Fibroblast of peridontal ligament (primary cell): Measurements from ENCODE around the gene GRHL3.

Experiments
- DNase-seq: peaks from one replicate; pipeline ENCODE4 v3.0.0-alpha.2; 2010; ENCODE audit errors: extremely low read depth

GRHL3 gene

DNA sequence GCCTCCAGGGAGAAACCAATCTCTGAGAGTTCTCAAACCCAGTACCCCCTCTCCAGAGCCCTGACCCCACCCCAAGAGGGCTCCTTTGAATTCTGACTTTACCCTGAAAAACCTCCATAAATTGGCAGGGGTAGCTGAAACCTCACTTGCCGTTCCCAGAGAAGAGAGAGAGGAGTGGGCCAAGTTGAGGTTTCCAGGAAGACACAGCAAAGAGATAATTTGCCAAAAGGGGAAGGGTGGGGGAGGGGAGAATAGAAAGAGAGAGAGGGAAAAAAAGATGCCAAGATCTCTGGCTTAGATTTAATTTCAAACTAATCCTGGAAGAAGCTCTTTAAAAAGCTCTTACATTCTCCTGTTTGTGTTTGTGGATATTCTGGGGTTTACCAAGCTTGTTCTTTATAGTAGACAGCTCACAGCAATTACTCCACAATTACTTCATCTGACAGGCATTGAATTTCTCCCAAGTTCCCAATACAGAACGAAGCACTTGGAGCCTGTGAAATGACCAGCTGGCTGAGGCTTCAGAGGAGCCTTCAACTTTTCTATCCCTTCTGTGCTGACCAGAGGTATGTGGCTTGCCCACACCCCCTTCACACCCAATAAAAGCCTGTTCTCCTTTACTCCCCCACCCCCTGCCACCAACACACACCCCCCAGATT lies 1.1 kb upstream of the GRHL3 start:
- DNase-seq: peak; percentile 43

DNA sequence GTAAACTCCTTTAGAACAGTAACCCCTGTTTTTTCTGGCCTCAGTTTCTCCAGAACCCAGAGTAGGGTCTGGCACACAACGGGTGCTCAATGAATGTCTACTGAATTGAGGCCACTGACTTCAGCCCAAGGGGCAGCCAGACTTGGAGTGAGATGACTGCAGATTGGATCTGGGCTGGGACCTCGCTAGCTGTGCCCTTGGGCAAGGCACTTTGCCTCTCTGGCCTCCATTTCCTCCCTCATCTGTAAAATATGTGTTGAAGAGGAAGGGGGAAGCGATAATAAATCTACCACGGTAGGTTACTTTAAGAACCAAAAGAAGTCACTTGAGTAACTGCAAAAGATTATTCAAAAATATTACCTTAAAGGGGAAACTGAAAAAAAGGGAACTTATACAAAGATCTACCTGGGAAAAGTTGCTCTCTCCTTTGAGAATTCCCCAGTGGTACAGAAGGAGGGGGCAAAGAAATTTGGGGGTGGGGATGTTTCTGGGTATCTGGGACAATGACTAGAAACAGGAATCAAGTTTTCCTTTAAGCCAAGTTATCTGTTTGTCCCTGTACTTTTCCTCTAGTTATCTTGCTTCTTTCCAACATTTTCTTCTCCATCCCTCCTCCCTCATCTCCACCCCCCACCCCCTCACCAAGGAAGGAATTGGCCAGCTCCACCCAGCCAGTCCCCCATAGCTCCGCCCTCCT lies 394 bp upstream of the GRHL3 start:
- DNase-seq: no peak

DNA sequence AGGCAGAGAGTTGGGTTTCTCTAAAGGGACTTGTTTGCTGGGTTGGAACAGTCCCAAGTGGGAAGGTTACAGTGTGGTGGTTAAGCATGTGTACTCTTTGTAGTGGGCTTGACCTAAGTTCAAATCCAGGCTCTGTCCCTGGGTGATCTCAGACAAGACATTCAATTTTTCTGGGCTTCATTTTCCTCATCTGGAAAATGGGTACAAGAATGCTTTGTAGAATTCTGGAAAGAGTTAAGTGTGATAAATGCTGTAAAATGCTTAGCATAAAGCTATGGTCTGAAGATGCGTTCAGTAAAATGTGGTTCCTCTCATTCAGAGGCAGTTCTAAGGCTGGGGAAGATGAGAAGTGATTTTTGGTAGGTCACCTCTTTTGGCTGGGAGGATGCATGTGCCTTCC lies 805 bp downstream of the GRHL3 start:
- no peak for DNase-seq

DNA sequence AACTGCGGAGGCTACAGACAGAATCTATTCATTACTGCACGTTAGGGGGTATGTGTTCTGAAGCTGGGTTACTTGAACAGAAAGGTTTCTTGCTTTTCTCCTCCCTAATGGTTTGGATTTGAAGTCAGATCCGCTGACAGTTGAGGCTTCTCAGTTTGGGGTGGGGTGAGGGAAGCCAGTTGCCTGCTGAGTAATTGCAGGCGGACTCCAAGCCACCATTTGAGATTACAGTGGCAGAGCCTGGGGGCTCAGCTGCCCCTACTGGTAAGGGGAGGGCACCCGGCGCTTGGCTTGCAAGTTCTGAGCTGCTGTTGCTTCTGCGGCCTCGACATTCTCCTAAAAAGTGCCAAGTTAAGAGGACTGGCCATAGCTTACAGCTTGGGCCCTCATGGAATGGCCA lies 2.0 kb downstream of the GRHL3 start:
- no peak for DNase-seq

DNA sequence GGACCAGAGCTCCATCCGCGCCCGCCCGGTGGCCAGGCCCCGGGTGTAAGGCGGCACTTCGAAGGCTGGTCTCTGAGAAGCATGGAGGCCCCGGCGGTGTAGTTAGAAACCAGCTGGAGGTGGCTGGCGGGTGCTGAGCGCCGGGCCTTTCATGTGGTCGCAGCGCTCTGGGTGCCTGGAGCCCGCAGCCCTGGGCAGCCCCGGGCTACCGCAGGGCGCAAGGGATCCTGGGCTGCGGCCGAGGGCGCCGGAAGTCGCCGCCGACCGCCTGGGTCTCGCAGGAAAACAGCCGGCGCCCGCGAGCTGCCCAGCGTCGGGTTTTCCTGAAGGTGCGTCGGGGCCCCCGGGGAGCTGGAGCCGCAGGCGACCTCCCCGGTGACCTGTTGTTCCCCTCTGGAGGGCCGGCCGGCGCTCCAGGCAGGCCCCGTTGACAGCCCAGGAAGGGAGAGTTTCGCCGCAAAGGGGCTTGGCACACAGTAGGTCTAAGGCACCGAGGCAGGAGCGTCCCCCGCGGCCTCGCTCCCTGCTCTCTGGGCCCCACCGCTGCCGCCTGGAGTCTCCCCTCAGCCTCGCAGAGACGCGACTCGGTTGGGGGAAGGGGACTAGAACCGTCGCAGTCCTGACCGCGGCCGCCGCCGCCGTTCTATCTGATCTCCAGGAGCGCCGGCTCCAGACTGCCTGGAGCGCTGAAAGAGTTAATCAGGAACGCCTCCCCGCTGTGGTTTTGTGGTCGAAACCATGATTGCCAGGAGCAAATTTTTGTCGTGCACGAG lies 2.7 kb downstream of the GRHL3 start:
- peak; percentile 61 for DNase-seq

DNA sequence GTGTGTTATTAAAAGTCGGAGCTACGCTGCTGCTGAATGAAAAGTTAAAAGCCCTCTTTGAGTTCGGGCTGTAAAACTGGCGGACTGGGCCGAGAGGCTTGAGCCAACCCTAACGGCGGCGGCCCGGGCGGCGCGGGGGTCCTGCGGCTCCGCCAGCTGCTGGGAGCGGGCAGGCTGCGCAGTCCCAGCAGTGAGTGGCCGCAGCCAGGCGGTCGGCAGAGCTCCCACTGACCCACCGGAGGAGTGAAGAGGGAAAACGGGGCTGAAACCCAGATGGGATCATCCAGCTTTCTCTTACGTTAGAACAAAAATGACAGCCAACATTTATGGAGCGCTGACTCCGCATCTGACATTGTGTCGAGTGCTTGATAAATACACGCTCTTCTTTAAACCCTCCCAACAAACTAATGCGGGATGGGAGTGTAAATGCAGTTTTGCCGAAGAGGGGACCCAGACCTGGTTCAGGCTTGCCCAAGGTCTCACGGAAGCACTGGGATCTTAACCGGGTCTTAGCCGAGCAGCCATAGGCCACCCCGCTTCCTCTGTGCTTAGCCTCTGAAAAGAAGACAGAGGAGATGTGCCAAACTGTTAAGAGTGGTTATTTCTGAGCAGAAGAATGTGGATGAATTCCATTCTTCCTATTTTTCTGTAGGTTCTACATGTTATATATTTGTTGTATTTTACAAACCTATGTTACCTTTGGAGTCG lies 3.5 kb downstream of the GRHL3 start:
- DNase-seq: peak; percentile 25

DNA sequence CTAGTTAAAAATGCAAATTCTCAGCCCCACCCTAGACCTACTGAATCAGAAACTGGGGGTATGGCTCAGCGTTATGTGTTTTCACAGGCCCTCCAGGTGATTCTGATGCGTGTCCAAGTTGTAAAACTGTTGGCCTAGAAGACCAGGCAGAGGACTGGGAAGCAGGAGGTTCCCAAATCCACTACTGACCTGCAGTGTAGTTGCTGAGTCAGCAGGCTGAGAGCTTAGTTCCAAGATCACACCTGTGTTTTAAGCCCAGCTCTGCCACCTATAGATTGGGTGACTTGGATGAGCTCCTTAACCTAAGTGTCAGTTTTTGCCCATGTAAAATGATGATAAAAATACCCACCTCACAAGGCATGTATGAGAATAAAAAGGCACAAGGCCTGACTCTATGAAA lies 4.1 kb downstream of the GRHL3 start:
- no peak for DNase-seq

DNA sequence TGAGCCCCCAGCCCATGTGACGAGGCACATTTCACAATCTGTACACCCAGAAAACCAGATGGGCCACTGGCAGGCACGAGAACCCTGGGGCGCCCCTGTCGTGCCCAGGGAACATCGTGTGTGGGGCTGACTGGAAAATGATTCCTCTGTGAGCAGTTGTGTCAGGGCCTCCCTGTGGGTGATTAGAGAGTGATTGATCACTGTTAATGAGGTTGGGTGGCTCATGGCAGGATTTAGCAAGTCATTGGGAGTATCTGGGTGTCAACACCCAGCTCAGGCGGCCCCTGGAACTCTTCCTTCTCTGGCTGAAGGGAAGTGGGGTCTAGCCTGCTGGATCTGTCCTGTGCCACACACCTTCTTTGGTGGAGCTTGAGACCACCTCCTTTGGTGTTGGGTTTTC lies 5.7 kb downstream of the GRHL3 start:
- DNase-seq: no peak

DNA sequence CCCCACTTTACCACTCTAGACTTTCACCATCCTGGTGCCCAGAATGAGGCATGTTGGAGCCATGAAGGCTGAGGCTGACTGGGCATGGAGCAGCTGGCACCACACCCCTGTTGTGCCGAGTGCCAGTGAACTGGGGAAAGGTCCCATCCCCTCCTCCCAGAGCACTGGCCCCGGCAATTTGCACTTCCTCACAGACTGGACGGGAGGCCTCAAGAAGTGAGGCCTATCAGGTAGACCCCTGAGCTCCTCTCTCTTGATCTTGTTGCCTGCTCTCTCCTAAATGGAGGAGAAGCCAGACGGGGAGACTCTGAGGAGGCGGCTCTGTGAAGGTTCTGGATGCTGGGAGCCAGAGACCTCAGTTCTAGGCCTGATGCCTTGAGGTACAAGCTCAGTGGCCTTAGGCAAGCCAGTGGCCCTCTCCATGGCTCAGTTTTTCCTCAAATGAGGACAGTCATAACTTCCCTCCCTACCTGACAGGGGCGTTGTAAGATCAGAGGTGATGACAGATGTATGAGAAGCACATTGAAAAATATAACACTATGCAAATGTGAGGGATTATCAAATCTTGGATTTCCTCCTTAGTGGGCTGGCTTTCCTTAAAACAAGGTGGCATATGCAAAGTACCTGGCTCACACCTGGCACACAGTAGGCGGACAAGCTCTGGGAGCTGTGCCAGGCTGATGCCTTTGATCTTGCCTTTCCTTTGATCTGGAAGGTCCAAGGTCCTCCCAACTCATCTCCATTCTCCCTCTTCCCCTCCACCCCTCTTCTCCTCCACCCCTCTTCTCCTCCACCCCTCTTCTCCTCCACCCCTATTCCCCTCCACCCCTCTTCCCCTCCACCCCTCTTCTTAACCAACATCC lies 6.7 kb downstream of the GRHL3 start:
- DNase-seq: no peak

DNA sequence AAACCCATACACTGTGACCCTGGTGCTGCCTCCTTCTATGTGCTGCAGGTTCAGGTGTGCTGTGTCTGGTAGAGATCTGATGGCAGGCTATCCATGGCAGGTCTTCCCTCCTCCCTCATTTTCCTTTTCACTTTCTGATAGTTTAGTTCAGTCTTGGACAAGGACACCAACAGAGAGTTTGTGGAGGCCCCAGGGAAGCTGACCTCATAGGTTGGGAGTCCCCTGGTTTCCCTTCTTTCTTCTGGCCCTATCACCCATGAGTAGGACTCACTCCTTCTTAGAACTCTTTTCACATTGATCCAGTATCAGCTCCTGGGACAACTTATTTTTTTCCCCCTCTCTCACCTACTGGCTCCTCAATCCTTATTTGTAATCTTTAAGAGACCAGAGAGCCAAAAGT lies 8.3 kb downstream of the GRHL3 start:
- no peak for DNase-seq

DNA sequence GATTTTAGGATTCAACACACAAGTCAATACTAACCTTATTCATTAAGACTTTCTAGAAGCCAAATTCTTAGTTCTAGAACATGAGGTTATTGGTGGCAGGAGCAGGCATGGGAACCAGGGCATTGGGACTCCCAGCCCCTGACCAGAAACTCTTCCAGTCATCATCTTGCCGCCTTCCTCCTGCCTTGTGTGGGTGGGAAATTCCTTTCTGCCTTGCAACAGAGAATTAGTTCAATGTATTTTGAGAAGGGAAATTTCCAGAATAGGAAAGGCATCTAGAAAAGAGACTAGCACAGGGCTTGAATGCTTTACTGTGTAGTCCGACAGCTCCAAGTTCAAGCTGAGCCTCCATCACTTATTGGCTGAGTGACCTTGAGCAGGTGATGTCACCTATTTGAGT lies 8.7 kb downstream of the GRHL3 start:
- no peak for DNase-seq

DNA sequence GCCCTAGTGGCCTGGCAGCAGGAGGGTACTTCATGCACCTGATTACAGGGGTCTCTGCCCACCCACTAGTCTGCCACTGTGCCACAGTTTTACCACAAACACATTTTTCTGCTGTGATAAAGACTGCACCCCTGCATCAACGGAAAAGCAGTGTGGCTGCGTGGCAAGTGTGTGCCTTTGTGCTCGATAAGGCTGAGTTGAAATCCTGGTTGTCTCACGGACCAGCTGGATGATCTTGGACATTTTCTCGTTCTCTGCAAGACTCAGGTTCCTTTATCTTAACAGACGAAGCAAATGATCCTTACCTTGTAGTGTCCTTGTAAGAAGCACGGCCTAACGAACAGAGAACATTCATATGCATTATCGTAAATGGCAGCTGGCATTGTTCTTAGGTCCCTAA lies 10.2 kb downstream of the GRHL3 start:
- no peak for DNase-seq

DNA sequence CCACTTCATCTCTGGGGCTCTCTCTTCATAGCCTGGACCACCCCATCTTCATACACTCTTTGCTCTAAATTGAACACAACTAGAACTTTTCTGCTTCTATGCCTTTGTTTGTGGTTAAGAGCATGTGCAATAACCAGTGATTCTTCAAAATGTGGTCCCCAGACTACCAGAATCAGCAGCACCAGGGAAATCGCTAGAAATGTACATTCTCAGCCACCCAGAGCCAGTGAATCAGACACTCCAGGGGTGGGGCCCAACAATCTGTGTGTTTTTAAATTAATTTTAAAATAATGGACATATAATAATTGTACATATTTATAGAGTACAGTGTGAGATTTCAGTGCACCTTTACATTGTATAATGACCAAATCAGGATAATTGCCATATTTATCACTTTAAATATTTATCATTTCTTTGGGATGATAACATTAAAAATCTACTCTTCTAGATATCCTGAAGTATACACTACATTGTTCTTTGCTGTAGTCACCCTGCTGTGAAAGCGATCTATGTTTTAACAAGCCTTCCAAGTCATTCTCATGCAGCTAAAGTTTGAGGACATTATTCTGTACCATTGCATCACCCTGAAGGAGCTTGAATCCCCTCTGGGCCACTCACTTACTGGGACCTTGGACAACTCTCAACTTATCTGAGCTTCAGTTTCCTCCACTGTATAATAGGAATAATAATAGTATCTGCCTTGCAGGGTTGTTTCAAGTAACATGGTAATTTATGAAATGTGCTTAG lies 10.8 kb downstream of the GRHL3 start:
- peak; percentile 20 for DNase-seq

DNA sequence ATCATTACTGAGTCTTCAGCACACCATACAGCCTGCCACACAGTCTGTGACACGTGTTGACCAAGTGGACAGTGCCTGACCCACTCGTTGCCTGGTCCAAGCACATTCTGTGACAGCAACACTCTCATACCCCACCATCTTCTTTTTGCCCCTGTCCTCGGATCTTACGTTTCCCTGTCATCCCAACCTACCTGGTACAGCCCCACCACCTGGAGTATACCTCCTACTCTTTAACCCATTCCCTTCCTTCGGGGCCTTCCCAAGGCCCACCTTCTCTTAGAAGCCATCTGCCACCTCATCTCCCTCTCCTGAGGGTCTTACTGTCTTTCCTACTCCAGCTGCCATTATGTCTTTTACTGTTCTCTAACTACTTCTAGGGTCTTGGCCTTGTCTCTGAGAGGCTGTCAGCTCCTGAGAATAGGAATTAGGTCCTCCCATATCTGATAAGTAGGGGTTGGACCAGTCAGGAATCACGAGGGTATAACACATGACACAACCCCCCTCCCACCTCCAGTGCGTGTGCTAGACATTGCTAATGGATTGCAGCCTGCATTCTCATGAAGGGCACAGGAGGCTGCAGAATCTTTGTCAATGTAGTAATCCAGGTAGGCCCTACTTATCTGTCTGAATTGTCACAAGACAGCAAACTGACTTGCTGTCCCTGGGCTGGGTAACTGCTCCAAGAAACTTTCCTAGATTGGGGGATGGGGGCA lies 13.0 kb downstream of the GRHL3 start:
- no peak for DNase-seq

DNA sequence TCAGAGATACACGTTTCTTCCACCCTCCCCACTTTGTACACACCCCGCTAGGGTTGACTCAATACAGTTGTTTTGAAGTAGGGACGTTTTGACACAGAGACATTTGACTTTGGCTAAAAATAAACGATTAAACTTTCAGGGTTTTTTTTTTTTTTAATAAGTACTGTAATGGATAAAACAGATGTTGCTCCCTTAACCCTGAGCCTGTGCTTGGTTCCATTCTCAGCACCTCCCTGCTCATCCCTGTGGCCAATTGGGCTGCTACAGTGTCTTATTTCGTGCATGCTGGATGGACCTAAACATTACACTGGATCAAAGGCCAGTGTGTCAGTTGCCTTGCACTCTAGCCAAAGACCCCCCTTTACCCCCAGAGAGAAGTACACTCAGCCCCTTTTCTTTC lies 16.9 kb downstream of the GRHL3 start:
- no peak for DNase-seq

DNA sequence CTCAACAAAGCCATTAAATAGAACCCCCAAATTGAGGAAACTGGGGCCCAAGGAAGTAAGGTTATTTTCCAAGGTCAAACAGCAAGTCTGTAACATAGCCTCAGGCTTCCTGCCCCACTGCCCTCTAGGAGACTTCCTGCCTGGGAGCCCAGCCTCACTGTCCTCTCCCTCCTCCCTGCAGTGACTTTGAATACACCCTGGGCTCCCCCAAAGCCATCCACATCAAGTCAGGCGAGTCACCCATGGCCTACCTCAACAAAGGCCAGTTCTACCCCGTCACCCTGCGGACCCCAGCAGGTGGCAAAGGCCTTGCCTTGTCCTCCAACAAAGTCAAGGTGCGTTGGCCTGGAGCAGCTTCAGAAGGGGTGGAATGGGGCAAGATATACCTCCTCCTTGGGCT lies 18.3 kb downstream of the GRHL3 start:
- DNase-seq: no peak

DNA sequence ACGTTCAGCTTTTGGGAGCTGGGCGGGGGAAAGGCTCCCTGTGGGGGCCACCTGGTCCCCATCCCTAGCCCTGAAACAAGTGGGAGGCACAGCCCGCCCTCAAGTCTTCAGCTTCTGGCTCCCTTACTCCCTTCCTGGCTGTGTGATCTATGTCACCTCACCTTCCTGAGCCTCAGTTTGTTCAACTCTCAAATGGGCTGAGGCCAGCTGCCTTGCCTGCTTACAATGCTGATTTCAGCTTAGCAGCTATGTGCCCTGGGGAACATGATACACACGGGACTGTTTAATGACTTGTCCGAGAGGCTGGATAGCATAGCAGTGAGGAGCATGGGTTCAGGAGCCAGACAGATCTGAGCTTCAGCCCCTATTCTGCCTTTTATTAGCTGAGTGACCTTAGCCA lies 19.3 kb downstream of the GRHL3 start:
- DNase-seq: no peak

DNA sequence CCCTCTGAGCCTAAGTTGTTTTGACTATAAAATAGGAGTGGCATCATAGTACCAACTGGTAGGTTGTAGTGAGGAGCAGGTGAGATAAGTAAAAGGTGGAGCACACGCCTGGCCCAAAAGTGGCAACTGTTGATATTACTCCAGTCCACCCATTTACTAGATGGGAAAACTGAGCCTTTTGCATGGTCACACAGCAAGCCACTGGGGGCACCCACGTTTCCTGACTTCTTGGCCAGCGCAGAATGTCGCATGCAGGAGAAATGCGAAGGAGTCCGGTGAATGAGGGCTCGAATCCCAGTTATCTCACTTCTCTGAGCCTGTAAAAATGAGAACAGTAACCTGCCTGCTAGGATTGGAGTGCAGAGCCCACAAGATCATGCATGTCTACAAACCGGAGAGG lies 20.8 kb downstream of the GRHL3 start:
- DNase-seq: no peak

DNA sequence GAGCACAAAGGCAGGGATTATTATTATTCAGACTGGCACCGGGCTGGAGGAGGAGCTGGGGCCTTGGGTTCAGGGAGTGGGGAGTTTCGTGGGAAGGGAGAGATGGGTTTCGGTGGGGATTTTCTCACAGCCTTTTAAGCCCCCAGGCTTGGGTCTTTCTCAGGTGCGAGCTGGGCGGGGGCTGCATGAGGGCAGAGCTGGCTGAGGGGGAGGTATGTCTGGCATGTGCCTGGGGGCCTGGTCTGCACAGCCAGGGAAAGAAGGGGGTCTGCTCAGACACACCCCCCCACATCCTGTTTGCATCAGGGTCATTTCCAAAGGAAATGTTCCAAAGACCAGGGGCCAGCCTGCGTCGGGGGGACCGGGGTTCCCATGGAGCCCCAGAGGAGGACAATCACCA lies 21.6 kb downstream of the GRHL3 start:
- DNase-seq: no peak

DNA sequence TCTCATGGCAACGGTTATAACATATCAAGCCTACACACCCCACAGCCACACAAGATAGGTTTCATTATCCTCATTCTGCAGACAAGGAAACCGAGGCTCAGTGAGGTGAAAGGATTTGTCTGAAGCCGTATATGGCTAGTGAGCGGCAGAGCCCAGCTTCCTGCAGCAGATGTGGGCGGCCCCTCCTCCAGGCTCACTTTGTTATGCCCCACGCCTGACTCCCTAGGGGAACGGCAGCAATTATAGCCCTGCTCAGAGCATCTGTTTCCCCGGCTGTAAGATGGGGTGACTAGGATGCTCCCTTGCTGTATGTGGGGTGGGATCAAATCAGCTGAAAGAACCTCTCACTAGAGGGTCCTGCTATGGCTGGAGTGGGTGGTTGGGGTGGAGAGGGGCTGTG lies 22.1 kb downstream of the GRHL3 start:
- DNase-seq: no peak
